EL (cell line): ENCODE results near the gene UBE2Q2.
"Not testable (repeated sequence)": the region's sequence is repeated elsewhere in the genome, so short reads cannot be mapped to it uniquely, and the experiment has no call there.

Experiments
- DNase-seq: peaks from one replicate; pipeline ENCODE4 v3.0.0-alpha.2; 2016

The UBE2Q2 gene

GRCh38 chr15:75842722-75843677, at the start of gene UBE2Q2:
UBE2Q2 (plus strand) TSS chr15:75843447; CDS start chr15:75843667, 220 bp downstream.
- DNase-seq: peak; percentile 77

GRCh38 chr15:75796321-75796720, 46.9 kb upstream of the UBE2Q2 start:
- no peak for DNase-seq

DNA sequence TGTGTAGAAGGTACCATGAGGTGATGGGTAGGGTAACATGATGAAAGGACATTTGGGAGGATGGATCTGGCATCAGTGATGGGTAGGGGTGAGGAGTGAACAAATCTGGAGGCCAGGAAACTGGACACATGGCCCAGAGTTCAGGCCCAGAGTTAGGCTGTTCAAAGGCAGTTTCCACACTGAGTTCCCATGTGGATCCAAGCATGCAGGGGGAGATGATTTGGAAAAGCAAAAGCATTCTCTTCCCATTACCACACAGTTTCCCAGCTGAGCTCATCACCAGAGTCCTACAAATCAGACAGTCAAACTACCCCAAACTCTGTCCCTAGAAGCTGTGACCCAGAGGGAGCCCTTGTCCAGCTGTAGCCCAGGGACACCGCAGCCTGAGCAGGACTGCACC, 46.1 kb upstream of the UBE2Q2 start:
- not testable (repeated sequence) for DNase-seq

DNA sequence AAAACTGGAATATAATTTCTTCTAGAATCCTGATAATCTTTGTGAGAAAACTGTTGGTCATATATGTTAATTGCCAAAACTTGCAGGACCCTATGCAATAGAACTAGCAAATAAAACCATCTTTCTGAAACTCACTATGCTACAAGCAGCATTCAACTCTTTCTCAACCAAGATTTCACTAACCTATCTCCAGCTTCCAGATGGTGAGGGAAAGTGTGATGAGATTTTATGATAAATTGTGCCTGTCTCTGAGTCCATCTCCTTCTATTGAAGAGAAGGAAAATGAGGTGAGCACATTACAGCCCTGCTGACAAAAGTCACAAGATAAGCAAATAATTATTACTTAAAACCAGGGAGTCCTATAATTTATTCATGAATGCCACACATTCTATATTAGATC, 44.1 kb upstream of the UBE2Q2 start:
- no peak for DNase-seq

GRCh38 chr15:75800409-75800808, 42.8 kb upstream of the UBE2Q2 start:
- not testable (repeated sequence) for DNase-seq

DNA sequence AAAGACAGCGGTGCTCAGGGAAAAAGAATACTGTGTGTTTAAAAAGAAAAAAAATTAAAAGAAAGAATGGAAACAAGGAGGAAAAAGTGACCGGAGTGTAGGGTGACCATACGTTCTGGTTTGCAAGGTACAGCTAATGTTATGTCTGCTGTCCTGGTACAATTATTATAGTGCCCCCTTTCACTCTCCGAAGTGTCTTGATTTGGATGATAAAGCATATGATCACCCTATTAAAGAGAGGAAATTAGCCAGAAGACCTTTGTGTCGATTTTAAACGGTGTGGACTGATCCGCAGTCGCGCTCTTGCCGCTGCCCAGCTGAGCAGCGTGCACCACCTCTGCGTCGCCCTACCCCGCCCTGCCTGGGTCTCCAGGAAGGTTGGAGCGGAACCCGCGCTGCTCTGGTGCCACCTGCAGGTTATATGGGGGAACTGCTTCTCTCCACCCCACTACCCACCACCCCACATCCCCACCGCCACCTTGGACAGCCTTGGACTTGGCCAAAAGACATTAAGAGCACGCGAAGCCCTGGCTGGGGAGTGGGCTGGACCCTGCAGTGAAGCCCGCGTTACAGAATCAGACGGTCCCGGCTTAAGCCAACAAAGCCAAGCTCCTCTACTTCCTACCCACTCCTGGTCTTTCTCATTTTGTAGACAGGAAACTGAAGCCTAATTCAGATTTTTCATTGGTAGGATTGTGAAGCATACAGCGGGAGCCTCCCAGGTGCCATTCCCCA, 41.2 kb upstream of the UBE2Q2 start:
- DNase-seq: peak; percentile 77

- peak; percentile 13 for DNase-seq
Observed at GRCh38 chr15:75807486-75807885, 35.8 kb upstream of the UBE2Q2 start.

DNA sequence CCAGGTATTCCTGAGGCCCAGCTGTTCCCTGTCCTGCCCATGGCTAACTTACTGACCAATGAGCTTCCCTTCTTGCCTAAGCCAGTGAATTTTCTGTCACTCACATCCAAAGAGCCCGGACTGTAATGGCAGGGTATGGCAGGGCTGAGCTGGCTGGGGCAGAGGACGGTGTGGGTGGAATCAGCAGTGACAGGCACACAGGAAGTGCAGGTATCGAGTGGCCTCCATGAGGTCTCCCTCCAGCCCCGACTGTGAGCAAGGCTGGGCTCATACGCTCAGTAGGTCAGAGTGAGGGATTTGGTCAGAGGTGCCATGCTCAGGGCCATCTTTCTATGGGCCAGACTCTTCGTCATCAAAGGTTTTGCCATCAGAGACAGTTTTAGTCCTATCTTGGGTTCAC, 35.2 kb upstream of the UBE2Q2 start:
- DNase-seq: not testable (repeated sequence)

DNA sequence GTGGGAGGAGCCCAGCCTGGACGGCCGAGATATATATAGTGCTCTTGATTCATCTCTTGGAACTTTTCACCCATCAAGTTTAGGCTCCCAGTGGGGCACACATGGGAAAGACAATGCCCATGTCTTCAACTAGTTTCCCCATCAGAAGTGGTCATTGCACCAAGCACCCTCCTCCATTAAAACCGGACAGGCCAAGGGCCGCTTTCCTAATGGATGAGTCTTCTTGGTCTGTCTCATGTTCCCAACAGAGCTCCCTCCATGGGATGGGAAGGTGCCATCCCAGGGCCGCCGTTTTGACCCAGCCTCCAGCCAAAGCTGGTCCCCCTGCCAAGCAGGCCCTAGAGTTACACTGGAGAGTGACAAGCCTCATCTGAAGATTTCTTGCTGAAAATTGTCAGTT, 34.7 kb upstream of the UBE2Q2 start:
- DNase-seq: no peak

DNA sequence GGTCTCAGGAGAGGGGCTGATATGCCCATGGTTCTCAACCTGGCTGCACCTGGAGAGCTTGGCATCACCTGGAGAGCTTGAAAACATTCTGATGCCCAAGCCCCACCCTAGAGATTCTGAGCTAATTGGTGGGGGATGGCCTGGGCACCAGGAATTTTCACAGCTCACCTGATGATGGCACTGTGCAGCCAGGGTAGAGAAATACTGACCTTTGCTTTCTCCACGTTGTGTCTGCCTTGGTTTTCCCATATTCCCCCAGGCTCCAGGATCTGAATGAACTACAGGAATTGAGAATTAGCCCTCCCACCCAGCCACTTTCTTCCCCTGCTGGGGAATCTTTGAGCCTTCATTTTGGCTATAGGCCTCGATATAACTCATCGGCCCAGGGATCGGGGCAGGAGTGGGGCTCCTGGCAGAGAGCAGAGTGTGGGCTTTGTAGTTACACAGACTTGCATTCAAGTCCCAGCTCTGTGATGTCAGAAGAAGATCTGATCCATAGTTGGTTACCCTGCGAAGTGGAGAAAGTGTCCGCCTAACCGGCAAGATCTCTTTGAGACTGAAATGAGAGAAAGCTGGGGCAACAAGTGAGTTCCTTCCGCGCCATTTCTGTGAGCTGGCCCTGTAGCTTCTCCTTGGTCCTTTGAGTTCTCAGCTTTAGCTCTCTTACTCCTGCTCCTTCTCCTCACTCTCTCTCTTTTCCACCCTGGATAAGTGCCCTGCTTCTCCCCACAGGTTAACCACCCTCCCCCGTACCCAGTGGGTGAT, 33.1 kb upstream of the UBE2Q2 start:
- peak; percentile 37 for DNase-seq

- no peak for DNase-seq
Observed at GRCh38 chr15:75810874-75811498, 32.3 kb upstream of the UBE2Q2 start.

GRCh38 chr15:75811626-75812025, 31.6 kb upstream of the UBE2Q2 start:
- DNase-seq: peak; percentile 27

DNA sequence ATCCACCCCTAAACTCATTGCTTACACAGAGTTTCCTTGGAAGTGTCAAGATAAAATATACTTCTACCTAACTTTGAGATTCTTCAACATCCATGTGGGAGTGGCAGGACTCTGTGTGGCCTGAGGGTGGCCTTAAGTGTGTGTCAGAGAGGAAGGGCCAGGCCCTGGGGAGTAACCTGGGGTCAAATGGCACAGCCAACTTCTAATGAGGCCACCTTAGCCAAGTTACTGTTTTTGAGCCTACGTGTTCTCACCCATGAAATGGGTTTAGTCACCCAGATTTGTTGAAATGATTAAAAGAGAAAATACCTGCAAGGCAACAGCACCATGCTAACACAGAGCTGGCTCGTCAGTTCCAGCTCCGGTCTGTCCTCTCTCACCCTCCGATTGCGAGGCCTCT, 28.5 kb upstream of the UBE2Q2 start:
- no peak for DNase-seq

GRCh38 chr15:75815811-75816719, 27.2 kb upstream of the UBE2Q2 start:
- DNase-seq: no peak

DNA sequence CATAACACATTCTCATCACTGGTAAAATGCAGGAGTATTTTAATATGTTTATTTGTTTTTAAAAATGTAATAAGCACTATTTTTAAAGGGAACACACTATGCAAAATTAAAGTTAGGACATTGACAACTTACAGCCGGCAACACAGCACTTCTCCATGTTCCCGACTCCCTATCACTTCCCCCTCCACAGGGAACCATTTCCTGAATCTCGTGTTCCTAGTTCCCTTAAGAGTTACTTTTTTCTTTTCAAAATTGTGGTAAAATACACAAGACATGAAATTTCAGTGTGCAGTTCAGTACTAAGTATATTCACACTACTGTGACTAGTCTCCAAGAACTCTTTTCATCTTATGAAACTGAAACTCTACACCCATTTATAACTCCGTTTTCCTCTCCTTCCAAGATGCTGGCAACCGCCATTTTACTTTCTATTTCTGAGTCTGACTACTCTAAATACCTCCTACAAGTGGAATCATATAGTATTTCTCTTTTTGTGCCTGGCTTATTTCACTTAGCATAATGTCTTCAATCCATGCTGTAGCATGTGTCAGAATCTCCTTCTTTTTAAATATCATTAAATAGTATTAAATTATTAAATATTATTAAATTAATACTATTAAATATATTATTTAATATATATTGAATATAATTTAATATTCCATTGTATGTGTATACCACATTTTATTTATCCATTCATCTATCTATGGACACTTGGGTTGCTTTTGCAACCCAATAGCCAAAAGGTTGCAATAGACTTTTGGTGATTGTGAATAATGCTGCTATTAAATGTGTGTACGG, 25.9 kb upstream of the UBE2Q2 start:
- DNase-seq: peak; percentile 28

- DNase-seq: no peak
Observed at GRCh38 chr15:75820206-75820605, 23.0 kb upstream of the UBE2Q2 start.

DNA sequence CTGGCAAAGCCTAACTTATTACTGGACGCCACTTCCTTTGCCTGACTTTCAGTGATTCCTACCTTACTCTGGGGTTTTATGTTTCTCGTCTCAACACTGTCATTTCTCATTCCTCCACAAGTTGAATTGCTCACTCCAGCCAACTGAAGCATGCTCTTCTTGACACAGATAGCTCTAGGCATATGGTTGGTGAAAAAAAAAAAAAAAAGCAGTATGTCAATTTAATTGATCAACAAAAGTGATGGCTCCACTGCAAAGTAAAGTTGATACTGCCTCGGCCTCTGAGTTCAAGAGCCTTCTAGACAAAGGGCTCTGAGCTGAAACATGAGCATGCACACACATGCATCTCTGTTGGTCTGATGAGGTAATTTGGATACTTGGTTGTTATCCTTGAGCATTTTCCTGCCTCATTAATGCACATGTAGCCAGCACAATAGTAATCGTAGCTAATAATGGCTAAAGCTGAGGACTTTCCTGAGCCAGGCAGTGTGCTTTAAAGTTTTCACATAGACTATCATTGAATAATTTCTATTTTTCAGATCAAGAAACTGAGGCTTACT, 21.4 kb upstream of the UBE2Q2 start:
- DNase-seq: no peak

DNA sequence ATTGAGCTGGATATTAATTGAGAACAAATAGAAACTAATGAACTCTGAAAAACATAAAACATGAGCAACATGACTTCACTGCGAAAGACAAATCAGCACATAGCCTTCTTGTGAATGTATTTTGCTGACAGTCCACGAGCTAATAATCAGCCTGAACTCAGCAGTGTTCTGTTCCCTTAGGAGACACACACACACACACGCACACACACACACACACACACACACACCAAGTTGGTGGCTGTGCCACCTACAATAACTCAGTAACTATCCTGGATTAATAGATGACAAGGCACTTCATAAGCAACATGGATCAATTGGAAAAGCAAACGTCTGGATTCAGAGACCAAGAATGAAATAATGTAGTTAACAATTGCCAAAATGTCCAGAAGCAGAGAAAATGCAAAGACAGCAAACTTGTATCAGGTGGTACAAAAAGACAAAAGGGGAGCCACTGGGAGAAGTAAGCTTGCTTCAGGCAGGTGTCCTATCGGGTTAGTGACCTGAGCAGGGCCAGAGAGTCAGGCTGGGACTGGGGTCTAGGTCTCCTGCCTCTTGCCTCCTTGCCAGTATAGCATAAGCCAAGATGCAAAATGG, 20.5 kb upstream of the UBE2Q2 start:
- DNase-seq: no peak

- no peak for DNase-seq
Observed at GRCh38 chr15:75823860-75824613, 19.2 kb upstream of the UBE2Q2 start.
